ENCODE measurements around the gene CFAP77.
A peak's percentile ranks its signal among the peaks of the same experiment; 100 is the strongest.

The CFAP77 gene

GRCh38 chr9:132545578-132545977, 135.6 kb downstream of the CFAP77 start:
- Histone ChIP-seq H3K27me3 (ENCODE audit: insufficient read depth, low read length) (no peaks in the 10 kb centered on the region), H3K23ac (ENCODE audit: low read length) (no peak overlapping the region), H3K4me3 (ENCODE audit: low read depth, low read length) (no peak overlapping the region), H2BK12ac (ENCODE audit: low read length) (no peak overlapping the region), H3K9me3 (ENCODE audit: insufficient read depth, low read depth, low read length) (peaks cover 3% of the 10 kb centered on the region), H3K4ac (ENCODE audit: low read depth, low read length) (no peak overlapping the region), H3K14ac (ENCODE audit: low read length) (no peak overlapping the region), H2AFZ (ENCODE audit: insufficient read depth, low read length, poor library complexity) (no peak overlapping the region), H2BK5ac (ENCODE audit: low read depth, low read length, poor library complexity) (no peak overlapping the region), H4K8ac (ENCODE audit: low read depth, low read length) (no peak overlapping the region), H2AK5ac (ENCODE audit: low read length) (no peak overlapping the region), H3K79me1 (ENCODE audit: low read length) (no peaks in the 10 kb centered on the region), H3K27ac (ENCODE audit: low read depth, low read length) (no peak overlapping the region), H3K9ac (ENCODE audit: low read length) (no peak overlapping the region), H4K91ac (ENCODE audit: low read depth, low read length) (no peak overlapping the region), H3K18ac (ENCODE audit: low read length) (no peak overlapping the region), H3K36me3 (ENCODE audit: control insufficient read depth in 1 of 2, insufficient read depth in 2 of 2, low read length in 2 of 2) (no peaks in the 10 kb centered on the region), H2BK120ac (ENCODE audit: insufficient read depth, low read length, poor library complexity) (no peak overlapping the region), H3K4me2 (ENCODE audit: low read length) (no peak overlapping the region), H3K79me2 (ENCODE audit: control insufficient read depth, insufficient read depth, low read length, poor library complexity) (no peaks in the 10 kb centered on the region), H4K12ac (ENCODE audit: low read depth, low read length) (no peak overlapping the region), H3K4me1 (ENCODE audit: control insufficient read depth in 1 of 2, insufficient read depth in 2 of 2, low read length in 2 of 2) (peaks cover 4 to 5% of the 10 kb centered on the region in 2 experiments)
- no peak for DNase-seq
- WGBS (ENCODE audit: extremely low coverage, insufficient coverage, insufficient read length), result no CpG with 5 or more reads among the region's 9 CpGs

GRCh38 chr9:132546148-132547051, 136.4 kb downstream of the CFAP77 start:
- H3K4me2 ChIP-seq (ENCODE audit: low read length), result peak overlapping the region; percentile 54
- peak overlapping the region; percentile 37 for H4K12ac ChIP-seq (ENCODE audit: low read depth, low read length)
- peaks cover 3% of the 10 kb centered on the region for H3K9me3 ChIP-seq (ENCODE audit: insufficient read depth, low read depth, low read length)
- no peak overlapping the region for H3K23ac ChIP-seq (ENCODE audit: low read length)
- no peak overlapping the region for H2BK5ac ChIP-seq (ENCODE audit: low read depth, low read length, poor library complexity)
- no peak for DNase-seq
- H3K18ac ChIP-seq (ENCODE audit: low read length), result no peak overlapping the region
- no peak overlapping the region for H4K91ac ChIP-seq (ENCODE audit: low read depth, low read length)
- peaks cover 4 to 5% of the 10 kb centered on the region in 2 experiments for H3K4me1 ChIP-seq (ENCODE audit: control insufficient read depth in 1 of 2, insufficient read depth in 2 of 2, low read length in 2 of 2)
- H3K4me3 ChIP-seq (ENCODE audit: low read depth, low read length), result no peak overlapping the region
- no peaks in the 10 kb centered on the region for H3K36me3 ChIP-seq (ENCODE audit: control insufficient read depth in 1 of 2, insufficient read depth in 2 of 2, low read length in 2 of 2)
- no peak overlapping the region for H2BK12ac ChIP-seq (ENCODE audit: low read length)
- no peak overlapping the region for H2AK5ac ChIP-seq (ENCODE audit: low read length)
- WGBS (ENCODE audit: extremely low coverage, insufficient coverage, insufficient read length), result no CpG with 5 or more reads among the region's 27 CpGs
- H2BK120ac ChIP-seq (ENCODE audit: insufficient read depth, low read length, poor library complexity), result no peak overlapping the region
- no peak overlapping the region for H3K4ac ChIP-seq (ENCODE audit: low read depth, low read length)
- H3K79me2 ChIP-seq (ENCODE audit: control insufficient read depth, insufficient read depth, low read length, poor library complexity), result no peaks in the 10 kb centered on the region
- peak overlapping the region; percentile 43 for H2AFZ ChIP-seq (ENCODE audit: insufficient read depth, low read length, poor library complexity)
- no peak overlapping the region for H3K27ac ChIP-seq (ENCODE audit: low read depth, low read length)
- no peak overlapping the region for H3K14ac ChIP-seq (ENCODE audit: low read length)
- no peak overlapping the region for H4K8ac ChIP-seq (ENCODE audit: low read depth, low read length)
- H3K27me3 ChIP-seq (ENCODE audit: insufficient read depth, low read length), result no peaks in the 10 kb centered on the region
- H3K79me1 ChIP-seq (ENCODE audit: low read length), result no peaks in the 10 kb centered on the region
- H3K9ac ChIP-seq (ENCODE audit: low read length), result no peak overlapping the region

- Histone ChIP-seq H3K9ac (ENCODE audit: low read length) (no peak overlapping the region), H3K27ac (ENCODE audit: low read depth, low read length) (no peak overlapping the region), H2BK12ac (ENCODE audit: low read length) (no peak overlapping the region), H3K23ac (ENCODE audit: low read length) (no peak overlapping the region), H4K91ac (ENCODE audit: low read depth, low read length) (no peak overlapping the region), H3K18ac (ENCODE audit: low read length) (no peak overlapping the region), H3K4me2 (ENCODE audit: low read length) (no peak overlapping the region), H3K9me3 (ENCODE audit: insufficient read depth, low read depth, low read length) (peaks cover 4% of the 10 kb centered on the region), H4K12ac (ENCODE audit: low read depth, low read length) (no peak overlapping the region), H2BK5ac (ENCODE audit: low read depth, low read length, poor library complexity) (no peak overlapping the region), H3K36me3 (ENCODE audit: control insufficient read depth in 1 of 2, insufficient read depth in 2 of 2, low read length in 2 of 2) (no peaks in the 10 kb centered on the region), H2AFZ (ENCODE audit: insufficient read depth, low read length, poor library complexity) (no peak overlapping the region), H3K4ac (ENCODE audit: low read depth, low read length) (no peak overlapping the region), H3K79me1 (ENCODE audit: low read length) (no peaks in the 10 kb centered on the region), H3K4me1 (ENCODE audit: control insufficient read depth in 1 of 2, insufficient read depth in 2 of 2, low read length in 2 of 2) (peaks cover 4 to 5% of the 10 kb centered on the region in 2 experiments), H2AK5ac (ENCODE audit: low read length) (no peak overlapping the region), H2BK120ac (ENCODE audit: insufficient read depth, low read length, poor library complexity) (no peak overlapping the region), H3K79me2 (ENCODE audit: control insufficient read depth, insufficient read depth, low read length, poor library complexity) (no peaks in the 10 kb centered on the region), H3K14ac (ENCODE audit: low read length) (no peak overlapping the region), H3K27me3 (ENCODE audit: insufficient read depth, low read length) (no peaks in the 10 kb centered on the region), H4K8ac (ENCODE audit: low read depth, low read length) (no peak overlapping the region), H3K4me3 (ENCODE audit: low read depth, low read length) (no peak overlapping the region)
- DNase-seq, result no peak
- no CpG with 5 or more reads among the region's 7 CpGs for WGBS (ENCODE audit: extremely low coverage, insufficient coverage, insufficient read length)
Measured at GRCh38 chr9:132547052-132547431, 137.0 kb downstream of the CFAP77 start.

GRCh38 chr9:132547436-132547835, 137.4 kb downstream of the CFAP77 start:
- H2BK12ac ChIP-seq (ENCODE audit: low read length), result no peak overlapping the region

More at GRCh38 chr9:132547436-132547835, 137.4 kb downstream of the CFAP77 start:
- Histone ChIP-seq H3K27ac (ENCODE audit: low read depth, low read length) (no peak overlapping the region), H3K79me1 (ENCODE audit: low read length) (no peaks in the 10 kb centered on the region), H3K4me2 (ENCODE audit: low read length) (no peak overlapping the region), H4K8ac (ENCODE audit: low read depth, low read length) (no peak overlapping the region), H3K4ac (ENCODE audit: low read depth, low read length) (no peak overlapping the region), H2BK120ac (ENCODE audit: insufficient read depth, low read length, poor library complexity) (no peak overlapping the region), H3K36me3 (ENCODE audit: control insufficient read depth in 1 of 2, insufficient read depth in 2 of 2, low read length in 2 of 2) (no peaks in the 10 kb centered on the region), H4K91ac (ENCODE audit: low read depth, low read length) (no peak overlapping the region), H3K23ac (ENCODE audit: low read length) (no peak overlapping the region), H3K4me1 (ENCODE audit: control insufficient read depth in 1 of 2, insufficient read depth in 2 of 2, low read length in 2 of 2) (peaks cover 4 to 5% of the 10 kb centered on the region in 2 experiments), H2AFZ (ENCODE audit: insufficient read depth, low read length, poor library complexity) (no peak overlapping the region), H3K9me3 (ENCODE audit: insufficient read depth, low read depth, low read length) (peaks cover 4% of the 10 kb centered on the region), H3K18ac (ENCODE audit: low read length) (no peak overlapping the region), H3K4me3 (ENCODE audit: low read depth, low read length) (no peak overlapping the region), H4K12ac (ENCODE audit: low read depth, low read length) (no peak overlapping the region), H3K14ac (ENCODE audit: low read length) (no peak overlapping the region), H3K79me2 (ENCODE audit: control insufficient read depth, insufficient read depth, low read length, poor library complexity) (no peaks in the 10 kb centered on the region), H2BK5ac (ENCODE audit: low read depth, low read length, poor library complexity) (no peak overlapping the region), H2AK5ac (ENCODE audit: low read length) (no peak overlapping the region), H3K9ac (ENCODE audit: low read length) (no peak overlapping the region), H3K27me3 (ENCODE audit: insufficient read depth, low read length) (no peaks in the 10 kb centered on the region)
- WGBS (ENCODE audit: extremely low coverage, insufficient coverage, insufficient read length), result no CpG with 5 or more reads among the region's 13 CpGs
- no peak for DNase-seq
